HG03103 (cell line): ENCODE results near the gene MAP3K5.
A peak's percentile ranks its signal among the peaks of the same experiment; 100 is the strongest.

Experiments used
- ATAC-seq: cut with Tn5 transposase; IDR thresholded peaks from one replicate; pipeline ENCODE4 v1.9.1; 2021; ENCODE audit warnings: low read depth; ENCODE audit not compliant: unreplicated experiment

The MAP3K5 gene

DNA sequence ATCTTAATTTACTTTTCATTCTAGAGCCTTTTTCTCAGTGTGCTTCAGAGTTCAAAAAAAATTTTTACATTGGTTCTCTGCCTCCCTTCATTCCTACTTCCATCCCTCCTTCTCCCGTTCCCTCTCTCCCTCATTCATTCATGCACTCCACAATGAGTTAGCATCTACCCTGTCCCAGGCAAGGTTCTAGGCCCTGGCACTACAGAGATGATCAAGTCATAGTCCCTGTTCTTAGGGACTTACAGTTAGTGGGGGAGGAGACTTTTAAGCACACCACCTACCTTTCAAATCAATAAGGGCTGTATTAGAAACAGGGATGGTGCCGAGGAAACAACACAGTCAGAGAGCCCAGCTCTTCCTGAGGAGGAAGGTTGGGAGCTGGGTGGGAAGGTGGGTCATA lies 40.3 kb downstream of the MAP3K5 start:
- ATAC-seq, result no peak

- ATAC-seq, result peak; percentile 94
These were observed 40.7 kb downstream of the MAP3K5 start for GRCh38 chr6:136751522-136751956.

DNA sequence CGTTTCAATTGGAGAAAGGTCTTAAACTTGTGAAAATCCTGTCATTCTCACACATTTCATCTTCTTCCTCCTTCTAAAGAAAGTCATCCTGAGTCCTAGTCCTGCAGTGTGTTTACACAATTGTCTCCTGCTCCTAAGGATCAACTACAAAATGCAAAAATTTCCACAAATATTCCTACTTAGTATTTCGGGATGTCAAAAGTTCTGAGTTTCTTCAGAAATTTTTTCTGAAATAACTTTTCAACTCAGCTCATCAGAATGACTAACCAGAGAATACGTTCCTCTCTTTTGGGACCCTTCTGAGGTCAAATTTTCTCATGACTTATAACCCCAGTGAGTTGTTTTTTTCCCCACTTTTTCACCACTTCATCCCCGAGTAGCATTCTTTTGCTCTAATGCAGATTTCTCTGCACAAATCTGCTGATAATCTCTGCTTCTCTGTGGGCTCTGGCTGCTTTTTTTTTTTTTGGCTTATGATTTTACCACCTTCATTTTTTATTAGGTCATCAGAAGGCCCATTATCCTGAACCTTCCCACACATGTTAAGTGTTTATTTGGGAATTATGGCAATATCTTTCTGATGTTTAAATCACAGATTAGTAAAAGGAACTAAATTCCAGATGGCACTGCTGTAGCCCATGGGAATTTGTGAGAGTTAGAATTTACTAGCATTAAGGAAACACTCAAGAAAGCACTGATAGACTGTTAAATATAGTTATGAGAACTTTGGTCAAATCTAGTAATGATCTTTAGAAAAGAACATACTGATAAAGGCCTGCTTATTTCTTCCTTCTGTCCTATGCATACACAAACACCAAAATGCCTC lies 41.4 kb downstream of the MAP3K5 start:
- ATAC-seq, result no peak

- no peak for ATAC-seq
These were observed 42.8 kb downstream of the MAP3K5 start for GRCh38 chr6:136749359-136749997.

DNA sequence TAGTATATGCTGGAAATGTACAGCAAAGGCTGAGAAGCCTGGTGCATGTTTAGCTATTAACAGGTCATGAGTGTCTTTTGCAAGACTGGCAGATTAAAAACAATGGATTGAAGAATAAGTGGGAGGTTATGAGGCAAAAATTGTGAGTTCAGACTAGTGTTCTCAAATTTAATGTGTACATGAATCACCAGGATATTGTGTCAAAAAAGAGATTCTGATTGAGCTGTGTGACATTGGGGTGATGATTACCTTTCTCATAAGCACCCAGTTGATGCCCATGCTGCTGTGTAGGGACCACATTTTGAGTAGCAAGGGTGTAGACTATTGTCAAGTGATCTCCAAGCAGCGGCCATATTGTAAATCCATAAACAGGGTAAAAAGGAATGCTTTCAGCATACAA lies 44.8 kb downstream of the MAP3K5 start:
- no peak for ATAC-seq

DNA sequence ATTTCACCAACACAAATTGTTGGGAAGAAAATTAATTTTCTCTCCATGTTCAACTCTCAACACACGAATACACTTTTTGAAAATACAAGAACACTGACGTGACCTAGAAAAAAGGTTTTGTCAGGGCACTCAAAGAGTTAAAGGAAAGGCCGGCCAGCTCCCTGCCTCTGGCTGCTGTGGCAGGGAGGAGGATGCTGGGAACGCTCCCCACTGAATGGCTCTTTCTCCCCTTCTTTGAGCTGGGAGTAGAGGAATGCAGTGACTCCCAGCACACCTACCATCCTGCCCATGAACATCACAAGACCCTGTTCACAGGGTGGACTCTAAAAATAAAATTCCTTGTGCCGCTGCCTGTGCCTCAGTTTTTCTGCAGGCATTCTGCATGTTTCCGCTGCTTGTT lies 47.0 kb downstream of the MAP3K5 start:
- ATAC-seq, result no peak

- ATAC-seq, result no peak
These were observed 47.4 kb downstream of the MAP3K5 start for GRCh38 chr6:136744889-136745288.

- ATAC-seq, result no peak
These were observed 50.2 kb downstream of the MAP3K5 start for GRCh38 chr6:136742125-136742524.

DNA sequence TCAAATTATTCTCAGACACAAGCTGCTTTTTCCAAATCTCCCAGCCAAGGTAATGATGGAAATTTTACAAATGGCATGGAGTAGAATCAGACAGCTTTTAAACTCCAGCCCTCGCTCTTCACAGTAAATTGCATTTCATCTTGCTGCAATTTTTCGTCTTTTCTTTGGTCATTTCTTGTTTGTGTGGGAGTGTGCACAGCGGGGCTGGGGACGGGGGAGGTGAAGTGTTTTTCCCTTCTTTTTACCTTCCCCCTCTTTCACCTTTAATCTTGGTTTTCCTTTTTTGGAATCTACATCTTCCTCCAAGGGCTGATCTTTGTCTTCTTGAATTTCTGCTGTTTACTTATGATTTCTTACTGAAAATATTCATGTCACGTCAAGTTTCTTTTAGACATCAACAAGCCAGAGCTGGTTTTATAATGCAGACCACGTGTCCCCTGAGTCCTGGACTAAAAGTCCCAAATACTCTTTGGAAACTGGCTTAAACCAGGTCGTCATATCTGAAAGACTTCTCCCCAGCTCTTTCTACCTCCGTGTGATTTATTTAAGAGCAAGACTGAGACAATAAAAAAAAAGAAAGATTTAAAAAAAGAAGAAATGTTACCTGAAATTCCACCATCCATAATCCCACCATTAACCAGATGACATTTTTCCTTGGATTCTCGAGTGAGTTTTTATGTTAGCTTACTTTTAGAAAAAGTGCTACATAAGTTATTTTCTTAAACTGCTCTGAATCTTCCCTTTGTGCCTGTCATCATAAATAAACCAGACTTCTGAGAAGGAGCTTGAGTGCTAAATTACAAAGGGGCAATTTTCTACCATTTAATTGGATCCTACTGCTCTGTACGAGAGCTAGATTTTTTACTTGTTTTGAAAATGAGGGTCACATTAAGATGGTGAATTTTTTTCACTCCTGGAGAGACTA lies 52.0 kb downstream of the MAP3K5 start:
- no peak for ATAC-seq

GRCh38 chr6:136739501-136739900 lies 52.8 kb downstream of the MAP3K5 start:
- ATAC-seq, result no peak

DNA sequence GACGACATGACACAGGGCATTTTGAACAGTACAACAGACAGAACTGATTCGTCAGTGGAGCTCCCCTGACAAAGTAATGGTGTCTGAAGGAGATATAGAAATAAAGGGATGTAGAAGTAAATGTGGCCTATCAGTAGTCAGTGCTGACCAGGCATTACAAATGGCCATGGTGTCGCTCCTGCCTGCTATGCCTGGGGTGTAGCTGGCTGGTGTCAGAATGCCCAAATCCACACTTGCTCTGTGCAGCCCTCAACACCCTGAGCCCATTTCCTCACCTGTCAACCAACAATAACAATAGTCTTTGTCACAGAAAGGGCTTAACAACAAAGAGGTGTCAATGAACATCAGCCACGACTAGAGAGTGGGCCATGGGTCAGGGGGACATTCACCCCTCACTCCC lies 53.2 kb downstream of the MAP3K5 start:
- ATAC-seq, result no peak

DNA sequence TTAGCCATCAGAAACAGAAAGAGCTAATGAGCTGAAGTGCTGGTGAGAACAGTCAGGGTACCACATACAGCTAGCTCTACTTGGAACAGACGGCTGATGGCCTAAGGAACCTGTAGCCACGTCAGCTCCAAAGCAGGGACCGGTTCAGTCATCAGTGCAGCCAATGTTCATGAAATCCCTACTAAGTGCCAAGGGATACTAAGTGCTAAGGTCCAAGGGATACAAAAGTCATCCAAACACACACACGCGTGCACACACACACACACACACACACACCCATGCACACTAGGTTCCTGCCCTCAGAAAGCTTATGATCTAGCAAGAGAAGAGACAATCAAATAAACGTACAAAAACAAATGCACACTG lies 53.6 kb downstream of the MAP3K5 start:
- no peak for ATAC-seq

DNA sequence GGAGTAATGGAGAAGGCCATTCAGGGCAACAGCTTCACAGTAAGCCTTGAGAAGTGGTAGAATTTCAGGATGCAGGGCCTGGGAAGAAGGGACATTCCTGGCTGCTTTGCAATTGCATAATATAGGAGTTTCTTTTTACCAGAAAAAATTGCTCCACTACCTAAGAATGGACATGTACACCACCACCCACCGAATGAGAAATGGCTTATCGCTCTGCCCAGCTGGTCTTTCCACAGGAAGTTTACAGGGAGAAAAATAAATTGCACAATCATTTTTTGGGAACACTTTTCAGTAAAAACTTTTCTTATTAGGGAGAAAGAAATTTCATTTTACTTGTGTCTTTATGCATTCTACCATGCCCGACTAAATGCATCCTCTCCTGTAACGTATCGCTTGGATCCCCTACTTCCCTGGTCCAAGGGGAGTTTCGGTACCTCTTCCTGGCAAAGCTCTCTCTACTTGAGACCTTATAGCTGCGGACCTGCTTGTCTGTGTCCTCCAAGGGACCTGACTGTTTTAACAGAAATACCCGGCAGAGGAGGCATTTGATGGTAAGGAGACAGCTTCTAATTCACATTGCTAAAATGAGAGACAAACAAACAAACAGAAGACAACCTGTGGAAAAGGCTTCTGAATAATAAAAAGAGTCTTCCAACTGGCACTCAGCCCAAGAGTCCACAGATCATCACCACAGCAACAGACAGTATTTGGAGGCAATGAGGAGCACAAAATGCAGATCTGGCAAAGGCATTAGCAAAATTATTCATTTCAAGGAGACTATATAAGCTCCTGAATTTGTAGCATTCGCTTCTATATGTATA lies 54.2 kb downstream of the MAP3K5 start:
- no peak for ATAC-seq

DNA sequence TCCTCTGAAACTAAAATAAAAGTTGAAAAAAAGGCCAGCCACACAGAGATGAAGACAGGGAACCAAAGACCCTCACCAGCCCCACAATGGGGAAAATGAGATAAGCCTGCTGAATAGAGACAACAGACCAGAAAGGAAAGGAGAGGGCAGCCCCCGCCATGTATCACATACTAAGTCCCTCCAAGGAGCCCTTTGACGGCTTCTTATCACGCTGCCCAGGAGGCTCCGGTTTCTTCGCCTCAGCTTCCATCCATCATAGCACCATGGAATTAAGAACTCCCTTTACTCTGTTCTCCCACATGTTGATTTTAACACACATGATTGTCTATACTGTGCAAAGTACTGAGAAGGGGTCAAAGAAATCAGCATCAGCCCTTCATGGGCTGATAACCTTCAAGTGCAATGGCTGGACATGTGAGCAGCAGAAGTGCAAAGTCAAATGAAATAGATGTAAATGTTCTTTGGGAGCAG lies 54.9 kb downstream of the MAP3K5 start:
- no peak for ATAC-seq

- ATAC-seq, result no peak
These were observed 55.9 kb downstream of the MAP3K5 start for GRCh38 chr6:136736281-136736960.

DNA sequence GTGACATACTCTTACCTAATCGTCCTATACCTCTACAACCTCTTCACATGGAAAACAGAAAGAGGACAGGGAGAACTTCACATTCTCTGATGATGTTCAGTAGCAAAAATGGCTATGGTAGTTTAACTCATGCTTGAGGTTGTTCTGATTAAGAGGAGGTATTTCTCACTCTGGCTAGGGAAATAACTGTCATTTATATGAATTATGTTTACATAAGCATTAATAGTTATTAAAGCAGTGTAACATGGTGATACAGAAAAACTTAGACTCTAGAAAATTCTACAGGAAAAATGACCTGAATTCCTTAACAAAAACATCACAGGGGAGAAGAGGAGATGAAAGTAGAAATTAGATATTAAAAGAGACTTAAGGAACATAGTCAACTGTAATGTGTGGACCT lies 57.3 kb downstream of the MAP3K5 start:
- no peak for ATAC-seq

GRCh38 chr6:136732889-136733288 lies 59.4 kb downstream of the MAP3K5 start:
- ATAC-seq, result no peak

- no peak for ATAC-seq
These were observed 62.4 kb downstream of the MAP3K5 start for GRCh38 chr6:136729832-136730231.

GRCh38 chr6:136728976-136729515 lies 63.2 kb downstream of the MAP3K5 start:
- ATAC-seq, result no peak
